GM12878 (cell line): ENCODE measurements around the gene CHTOP. TPM values are rescaled to one million over a fixed set of nuclear protein-coding genes. Genes with fewer than 3 reads are reported as not detected.

ENCODE experiments used
- BHLHE40 ChIP-seq, 2 experiments: fragments of 450-650 bp in 1 of 2; IDR thresholded peaks; 2 replicates each; pipeline ENCODE4 v1.6.1; 2011 to 2017; ENCODE audit warnings: low read depth in 2 of 2, borderline replicate concordance in 1 of 2, improper control_type of control experiment in 1 of 2, low read length in 1 of 2, mild to moderate bottlenecking in 1 of 2
- CUX1 ChIP-seq: IDR thresholded peaks from 2 replicates; pipeline ENCODE4 v1.6.1; 2012; ENCODE audit warnings: improper control_type of control experiment, low read depth, low read length; ENCODE audit not compliant: insufficient replicate concordance
- ELK1 ChIP-seq: IDR thresholded peaks from 2 replicates; pipeline ENCODE4 v1.6.1; 2012; ENCODE audit warnings: low read depth, low read length, improper control_type of control experiment
- PKNOX1 ChIP-seq: fragments of 450-650 bp; IDR thresholded peaks from 2 replicates; pipeline ENCODE4 v1.6.1; 2016; ENCODE audit warnings: mild to moderate bottlenecking
- ZNF687 ChIP-seq: fragments of 450-650 bp; IDR thresholded peaks from 2 replicates; pipeline ENCODE4 v1.6.1; 2017; ENCODE audit warnings: mild to moderate bottlenecking, moderate library complexity
- ZSCAN29 ChIP-seq: fragments of 450-650 bp; IDR thresholded peaks from 2 replicates; pipeline ENCODE4 v1.6.1; 2017; ENCODE audit warnings: mild to moderate bottlenecking, moderate library complexity
- polyA plus RNA-seq, 11 experiments: library from polyadenylated mRNA; depleted of rRNA in 4 of 11; unstranded in 6 of 11; stranded (reverse) in 5 of 11; fragments of >200 nt; fragmentation: Nextera tagmentation in 4 of 11; fragmentation: Illumina TruSeq in 1 of 11; extraction: Ambion mirVana in 4 of 11; extraction: Trizol in 1 of 11; gene quantifications; 1 replicate in 1 of 11; 2 replicates in 10 of 11; pipeline versions ENCODE4 v1.2.1 to v1.2.3, GENCODE V29; 2011 to 2016; ENCODE audit warnings: inconsistent platforms in 2 of 11, missing spikeins in 2 of 11, low read depth in 1 of 11
- total RNA-seq, 4 experiments: library from RNA; depleted of rRNA in 3 of 4; stranded (reverse); fragments of >200 nt in 3 of 4; fragmentation: Illumina TruSeq in 1 of 4; extraction: Trizol in 1 of 4; gene quantifications; 2 replicates each; pipeline versions ENCODE4 v1.2.1 to v1.2.3, GENCODE V29; 2013 to 2021

CHTOP gene
- total and polyA plus RNA-seq, 10 of the 15 experiments (the other 5 are each of a cell fraction or from before 2014, with no cell fraction given), result 8.4 to 93.8 (median 52.3) TPM

GRCh38 chr1:153670859-153671627 is 37.2 kb downstream of the CHTOP start, which contains the start of gene ILF2 (continued):
- TF ChIP-seq ZNF687, result 0 out of 2 replicates have a peak, but pooled peaks have one; percentile 26
- no peak for TF ChIP-seq CUX1
- peak; percentile 15 to 52; a peak in 1 of 4 replicates for TF ChIP-seq BHLHE40 (IDR thresholded peaks at IDR 0.05; ENCODE audit: borderline replicate concordance in 1 of 2, low read depth in 2 of 2, low read length in 1 of 2)
- peak; percentile 95 for TF ChIP-seq ZSCAN29
- peak; percentile 74; the same call in 1 of the 2 replicates for TF ChIP-seq PKNOX1
- TF ChIP-seq ELK1, result 0 out of 2 replicates have a peak, but pooled peaks have one; percentile 33
